Sigmoid colon (tissue), 3 donors: ENCODE results near the gene RAP1GDS1.

Experiments
- POLR2A ChIP-seq, 2 donors: fragments of 450-650 bp; IDR thresholded peaks; one replicate each; pipeline ENCODE4 v1.6.1; 2016; ENCODE audit warnings: antibody characterized with exemption in 2 of 2, mild to moderate bottlenecking in 2 of 2, moderate library complexity in 2 of 2
- TF ChIP-seq, protein P1 (sequence below), 4 experiments: fragments of 450-650 bp in 3 of 4; fragments of 200-600 bp in 1 of 4; IDR thresholded peaks; one replicate each; pipeline ENCODE4 v1.5.1; 2016 to 2019; ENCODE audit warnings: antibody characterized with exemption in 4 of 4, mild to moderate bottlenecking in 3 of 4, moderate library complexity in 2 of 4

GRCh38 chr4:98476891-98477290, 215.7 kb downstream of the RAP1GDS1 start:
- TF ChIP-seq, protein P1, sequence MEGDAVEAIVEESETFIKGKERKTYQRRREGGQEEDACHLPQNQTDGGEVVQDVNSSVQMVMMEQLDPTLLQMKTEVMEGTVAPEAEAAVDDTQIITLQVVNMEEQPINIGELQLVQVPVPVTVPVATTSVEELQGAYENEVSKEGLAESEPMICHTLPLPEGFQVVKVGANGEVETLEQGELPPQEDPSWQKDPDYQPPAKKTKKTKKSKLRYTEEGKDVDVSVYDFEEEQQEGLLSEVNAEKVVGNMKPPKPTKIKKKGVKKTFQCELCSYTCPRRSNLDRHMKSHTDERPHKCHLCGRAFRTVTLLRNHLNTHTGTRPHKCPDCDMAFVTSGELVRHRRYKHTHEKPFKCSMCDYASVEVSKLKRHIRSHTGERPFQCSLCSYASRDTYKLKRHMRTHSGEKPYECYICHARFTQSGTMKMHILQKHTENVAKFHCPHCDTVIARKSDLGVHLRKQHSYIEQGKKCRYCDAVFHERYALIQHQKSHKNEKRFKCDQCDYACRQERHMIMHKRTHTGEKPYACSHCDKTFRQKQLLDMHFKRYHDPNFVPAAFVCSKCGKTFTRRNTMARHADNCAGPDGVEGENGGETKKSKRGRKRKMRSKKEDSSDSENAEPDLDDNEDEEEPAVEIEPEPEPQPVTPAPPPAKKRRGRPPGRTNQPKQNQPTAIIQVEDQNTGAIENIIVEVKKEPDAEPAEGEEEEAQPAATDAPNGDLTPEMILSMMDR (IDR thresholded peaks at IDR 0.05) = no peak
- no peak for TF ChIP-seq POLR2A (IDR thresholded peaks at IDR 0.05)
